Kidney epithelial cell (primary cell): ENCODE results near the gene CDRT4. TPM values are rescaled to one million over a fixed set of nuclear protein-coding genes. Genes with fewer than 3 reads are reported as not detected.

Experiments
- DNase-seq: peaks from one replicate; pipeline ENCODE4 v3.0.0-alpha.2; 2010; ENCODE audit warnings: low read depth
- H3K27me3 ChIP-seq: 2 replicates; pipeline ENCODE4 v1.6.0; 2011; ENCODE audit warnings: low read length; ENCODE audit not compliant: control insufficient read depth, insufficient read depth
- H3K36me3 ChIP-seq: 2 replicates; pipeline ENCODE4 v1.5.1; 2011; ENCODE audit warnings: low read length; ENCODE audit not compliant: control insufficient read depth, insufficient read depth
- H3K4me3 ChIP-seq: 2 replicates; pipeline ENCODE4 v1.5.1; 2011; ENCODE audit warnings: low read depth, mild to moderate bottlenecking, control low read depth, low read length
- CTCF ChIP-seq: IDR thresholded peaks from 2 replicates; pipeline ENCODE4 v1.5.1; 2011; ENCODE audit warnings: mild to moderate bottlenecking, moderate library complexity, low read length, control low read depth, inconsistent platforms; ENCODE audit not compliant: insufficient read depth, poor library complexity, severe bottlenecking
- total RNA-seq: library from RNA; depleted of rRNA; stranded (reverse); fragments of >200 nt; gene quantifications from 2 replicates; pipeline ENCODE4 v1.2.3, GENCODE V29; 2015

CDRT4 gene
- total RNA-seq, 1 donor from 2014 or later, result 3.6 TPM

DNA sequence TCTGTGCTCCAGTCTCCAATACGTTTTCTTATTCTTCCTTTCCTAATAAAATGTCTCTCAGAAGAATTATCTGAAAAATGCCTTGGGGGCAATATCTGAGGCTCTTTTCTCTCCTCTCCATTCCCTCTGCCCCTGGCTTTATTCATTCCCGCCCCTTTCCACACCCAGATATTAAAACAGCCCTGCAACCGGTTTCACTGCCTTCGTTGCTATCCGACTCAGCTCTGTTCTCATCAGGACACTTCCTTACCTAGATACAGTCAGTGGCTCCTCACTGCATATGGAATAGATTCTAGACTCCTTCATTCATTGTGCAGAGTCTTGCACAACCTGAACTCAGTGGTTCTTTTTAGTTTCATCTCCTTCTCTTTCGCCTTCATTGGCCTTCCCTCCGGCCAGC lies 74.0 kb downstream of the CDRT4 start:
- DNase-seq, result no peak
- no peak for TF ChIP-seq CTCF
- no peaks in the 10 kb centered on the region for H3K36me3 ChIP-seq
- no peaks in the 10 kb centered on the region for H3K27me3 ChIP-seq
- H3K4me3 ChIP-seq, result no peak overlapping the region

DNA sequence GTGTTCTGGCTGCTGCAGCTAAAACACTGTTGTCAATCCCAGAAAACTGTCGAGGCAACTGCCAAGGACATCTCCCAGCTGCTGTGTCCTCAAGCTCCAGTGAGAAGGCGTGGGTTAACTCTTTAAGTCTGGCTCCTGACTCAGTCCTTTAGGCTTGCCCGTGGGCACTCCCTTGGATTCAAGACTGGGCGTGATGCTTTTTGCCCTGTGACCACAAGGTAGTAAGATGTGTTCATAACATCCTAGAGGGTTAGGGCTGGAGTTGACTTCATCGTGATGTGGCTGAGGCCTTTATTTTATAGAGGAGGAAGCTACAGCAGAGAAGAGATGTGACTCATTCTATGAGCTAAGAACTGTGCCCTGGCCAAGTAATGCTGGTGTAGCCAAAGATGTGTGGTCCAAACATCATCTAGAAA lies 75.1 kb downstream of the CDRT4 start:
- Histone ChIP-seq H3K27me3 (no peaks in the 10 kb centered on the region), H3K4me3 (no peak overlapping the region), H3K36me3 (no peaks in the 10 kb centered on the region)
- TF ChIP-seq CTCF, result no peak
- DNase-seq, result no peak

GRCh38 chr17:15388356-15389041 lies 78.9 kb downstream of the CDRT4 start:
- H3K4me3 ChIP-seq, result no peak overlapping the region
- no peak for DNase-seq
- no peak for TF ChIP-seq CTCF
- no peaks in the 10 kb centered on the region for H3K36me3 ChIP-seq
- H3K27me3 ChIP-seq, result peaks cover 2% of the 10 kb centered on the region

- no peaks in the 10 kb centered on the region for H3K36me3 ChIP-seq
- H3K4me3 ChIP-seq, result no peak overlapping the region
- no peak for DNase-seq
- peaks cover 2% of the 10 kb centered on the region for H3K27me3 ChIP-seq
- TF ChIP-seq CTCF, result no peak
Measured at GRCh38 chr17:15386083-15386482, 81.3 kb downstream of the CDRT4 start.

Other genes starting within 250 kb of the CDRT4 start
- 12.6 TPM in 2 replicates for gene PMP22, start 202.3 kb downstream of the CDRT4 start, total RNA-seq
- not detected in 2 replicates for gene TEKT3, start 126.0 kb downstream of the CDRT4 start, total RNA-seq
- gene TVP23C, start 95.9 kb upstream of the CDRT4 start, total RNA-seq, result 8.1 and 8.4 TPM in 2 replicates
- gene FBXW10B, start 152.1 kb upstream of the CDRT4 start, total RNA-seq, result 0.41 and 0.84 TPM in 2 replicates
- gene TRIM16, start 216.7 kb upstream of the CDRT4 start, total RNA-seq, result 69.1 TPM in 2 replicates
- 33.7 and 62.2 TPM in 2 replicates for gene ZNF286A, start 232.1 kb upstream of the CDRT4 start, total RNA-seq